ENCODE results near the gene VOPP1. TPM values are rescaled to one million over a fixed set of nuclear protein-coding genes. Genes with fewer than 3 reads are reported as not detected.
A peak's percentile ranks its signal among the peaks of the same experiment; 100 is the strongest.
"Not testable (repeated sequence)": the region's sequence is repeated elsewhere in the genome, so short reads cannot be mapped to it uniquely, and the experiment has no call there.

The VOPP1 gene, protein sequence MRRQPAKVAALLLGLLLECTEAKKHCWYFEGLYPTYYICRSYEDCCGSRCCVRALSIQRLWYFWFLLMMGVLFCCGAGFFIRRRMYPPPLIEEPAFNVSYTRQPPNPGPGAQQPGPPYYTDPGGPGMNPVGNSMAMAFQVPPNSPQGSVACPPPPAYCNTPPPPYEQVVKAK
- 100 to 1,000 TPM in 1 of 3 donors, 10 to 100 TPM in 2; 54.0 to 119 (median 57.9) TPM for polyA plus RNA-seq

GRCh38 chr7:55572378-55573233 lies at the start of gene VOPP1:
TSS of gene VOPP1 (minus strand) at chr7:55572502. CDS start at chr7:55572324, 178 bp downstream.
- H3K27me3 Mint-ChIP-seq (ENCODE audit: low read depth in 3 of 3): peaks cover 10 to 29% (median 16%) of the 10 kb centered on the region in 3 donors
- DNase-seq: peak; percentile 66 to 75 (median 73)
- H3K4me1 Mint-ChIP-seq: peaks cover 58 to 60% of the 10 kb centered on the region in 2 donors
- no peaks in the 10 kb centered on the region for H3K9me3 Mint-ChIP-seq
- H3K36me3 Mint-ChIP-seq: peaks cover 0 to 9% (median 0%) of the 10 kb centered on the region in 3 donors
- peak within 1 kb of the TSS; percentile 93 to 97 (median 96) for H3K27ac Mint-ChIP-seq
- H3K4me3 Mint-ChIP-seq: peak within 1 kb of the TSS; percentile 95 to 100 (median 97)

DNA sequence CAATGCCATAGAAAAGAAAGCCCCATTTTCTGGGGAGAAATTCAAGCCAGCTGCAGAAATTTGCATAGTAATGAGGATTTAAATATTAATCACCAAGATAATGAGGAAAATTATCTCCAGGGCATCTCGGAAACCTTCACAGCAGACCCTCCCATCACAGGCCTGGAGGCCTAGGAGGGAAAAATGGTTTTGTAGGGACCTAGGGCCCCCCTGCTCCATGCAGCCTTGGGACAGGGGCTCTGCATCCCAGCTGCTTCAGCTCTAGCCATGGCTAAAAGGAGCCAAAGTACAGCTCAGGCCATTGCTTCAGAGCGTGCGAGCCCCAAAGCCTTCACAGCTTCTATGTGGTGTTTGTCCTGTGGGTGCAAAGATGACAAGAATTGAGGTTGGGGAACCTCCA lies 46.6 kb upstream of the VOPP1 start:
- H3K27ac Mint-ChIP-seq: no peak overlapping the region
- DNase-seq: no peak
- no peak overlapping the region for H3K4me3 Mint-ChIP-seq
- H3K36me3 Mint-ChIP-seq: no peaks in the 10 kb centered on the region
- H3K27me3 Mint-ChIP-seq (ENCODE audit: low read depth in 3 of 3): peaks cover 0 to 8% (median 4%) of the 10 kb centered on the region in 3 donors
- H3K4me1 Mint-ChIP-seq: no peaks in the 10 kb centered on the region
- peaks cover 0 to 7% (median 0%) of the 10 kb centered on the region in 6 donors for H3K9me3 Mint-ChIP-seq

- not testable (repeated sequence) for H3K4me3 Mint-ChIP-seq; DNase-seq; H3K9me3 Mint-ChIP-seq; H3K36me3 Mint-ChIP-seq; H3K27ac Mint-ChIP-seq; H3K27me3 Mint-ChIP-seq (ENCODE audit: low read depth in 3 of 3); H3K4me1 Mint-ChIP-seq
Observed at GRCh38 chr7:55614365-55615064, 42.2 kb upstream of the VOPP1 start.

DNA sequence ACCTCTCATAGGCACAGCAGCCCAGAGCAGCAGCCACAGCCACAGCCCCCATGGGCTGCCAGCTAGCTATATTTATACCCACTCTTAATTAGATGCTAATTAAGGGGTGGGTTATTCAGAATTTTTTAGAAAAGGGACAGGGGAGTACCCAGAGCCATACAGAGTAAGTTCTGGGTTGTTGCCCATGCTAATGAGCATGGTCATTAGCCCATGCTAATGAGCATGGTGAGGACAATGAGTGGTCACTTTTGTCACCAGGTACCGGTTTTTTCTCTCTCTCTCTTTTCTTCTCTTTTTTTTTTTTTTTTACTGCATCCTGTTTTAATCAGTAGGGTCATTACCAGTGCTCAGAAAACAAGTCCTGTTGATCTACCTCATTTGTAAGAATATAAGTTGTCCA lies 37.4 kb upstream of the VOPP1 start:
- not testable (repeated sequence) for H3K9me3 Mint-ChIP-seq; H3K27ac Mint-ChIP-seq; H3K4me1 Mint-ChIP-seq; H3K36me3 Mint-ChIP-seq; DNase-seq; H3K4me3 Mint-ChIP-seq; H3K27me3 Mint-ChIP-seq (ENCODE audit: low read depth in 3 of 3)

DNA sequence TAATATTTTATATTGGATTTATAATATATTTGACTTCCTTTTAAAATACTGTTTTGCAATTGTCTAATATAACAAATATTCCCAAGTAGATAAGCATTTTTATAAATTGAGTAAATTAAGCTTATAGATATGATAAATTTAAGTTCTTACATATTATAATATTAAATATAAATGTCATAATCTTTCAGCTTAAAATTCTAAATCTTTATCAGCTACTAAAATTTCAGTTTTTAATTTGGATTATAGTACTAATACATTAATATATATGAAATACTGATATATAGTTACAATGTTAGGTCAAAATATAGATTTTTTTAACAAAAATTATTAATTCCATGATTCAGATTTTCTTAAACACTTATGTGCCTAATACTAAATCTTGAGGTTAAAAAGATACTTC lies 33.4 kb upstream of the VOPP1 start:
- not testable (repeated sequence) for H3K36me3 Mint-ChIP-seq; DNase-seq; H3K9me3 Mint-ChIP-seq; H3K27me3 Mint-ChIP-seq (ENCODE audit: low read depth in 3 of 3); H3K4me1 Mint-ChIP-seq; H3K4me3 Mint-ChIP-seq; H3K27ac Mint-ChIP-seq

GRCh38 chr7:55597944-55598499 lies 25.7 kb upstream of the VOPP1 start:
- H3K27ac Mint-ChIP-seq; H3K27me3 Mint-ChIP-seq (ENCODE audit: low read depth in 3 of 3); H3K4me3 Mint-ChIP-seq; H3K4me1 Mint-ChIP-seq; H3K9me3 Mint-ChIP-seq; H3K36me3 Mint-ChIP-seq: not testable (repeated sequence)
- DNase-seq: peak in 1 of 3 donors; percentile 26

DNA sequence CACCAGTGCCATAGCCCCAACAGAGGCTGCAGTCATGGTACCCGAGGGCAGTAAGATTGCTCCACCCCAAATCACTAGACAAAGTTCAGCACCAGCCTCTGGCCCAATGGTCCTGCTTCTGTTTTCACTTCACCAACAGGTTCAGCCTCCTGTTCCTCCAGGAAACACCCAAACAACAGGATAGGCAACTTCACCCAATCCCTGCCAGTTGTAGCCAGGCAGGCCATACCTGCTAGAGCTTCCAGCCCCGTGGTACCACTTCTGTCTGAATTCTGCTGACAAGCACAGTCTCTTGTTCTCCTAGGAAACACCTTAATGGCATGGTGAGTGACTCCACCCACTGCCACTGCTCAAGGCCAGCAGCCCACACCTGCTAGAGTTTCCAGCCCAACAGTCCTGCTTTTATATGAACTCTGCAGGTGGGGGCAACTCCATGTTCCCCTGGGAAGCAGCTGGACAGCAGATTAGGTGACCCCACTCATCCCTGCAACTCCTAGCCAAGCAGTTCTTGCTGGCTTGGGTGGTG lies 25.0 kb upstream of the VOPP1 start:
- not testable (repeated sequence) for H3K4me1 Mint-ChIP-seq; DNase-seq; H3K4me3 Mint-ChIP-seq; H3K27ac Mint-ChIP-seq; H3K36me3 Mint-ChIP-seq; H3K27me3 Mint-ChIP-seq (ENCODE audit: low read depth in 3 of 3); H3K9me3 Mint-ChIP-seq

DNA sequence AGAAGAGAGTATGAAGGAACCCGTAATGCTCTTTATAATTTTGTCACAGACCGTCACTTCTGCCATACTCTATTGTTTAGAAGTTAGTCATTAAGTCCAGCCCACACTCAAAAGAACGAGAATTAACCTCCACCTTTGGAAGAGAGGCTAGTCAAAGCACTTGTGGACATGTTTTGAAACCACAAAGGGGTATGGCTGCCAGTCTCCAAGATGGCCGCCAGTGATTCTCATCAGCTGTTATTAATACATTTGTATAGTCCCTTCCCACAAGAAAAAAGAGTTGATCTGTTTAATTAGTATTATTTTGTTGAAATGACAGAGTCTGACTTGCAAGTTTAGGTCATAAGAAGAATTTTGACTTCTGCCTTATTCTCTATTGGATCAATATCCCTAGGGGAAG lies 23.2 kb upstream of the VOPP1 start:
- H3K9me3 Mint-ChIP-seq: no peaks in the 10 kb centered on the region
- no peak overlapping the region for H3K27ac Mint-ChIP-seq
- no peaks in the 10 kb centered on the region for H3K4me1 Mint-ChIP-seq
- no peak for DNase-seq
- H3K4me3 Mint-ChIP-seq: no peak overlapping the region
- no peaks in the 10 kb centered on the region for H3K36me3 Mint-ChIP-seq
- peaks cover 5 to 7% (median 7%) of the 10 kb centered on the region in 3 donors for H3K27me3 Mint-ChIP-seq (ENCODE audit: low read depth in 3 of 3)

GRCh38 chr7:55594870-55595269 lies 22.6 kb upstream of the VOPP1 start:
- no peak for DNase-seq
- Mint-ChIP-seq H3K27ac (no peak overlapping the region), H3K36me3 (no peaks in the 10 kb centered on the region), H3K4me3 (no peak overlapping the region), H3K27me3 (ENCODE audit: low read depth in 3 of 3) (peaks cover 3 to 7% (median 6%) of the 10 kb centered on the region in 3 donors), H3K9me3 (no peaks in the 10 kb centered on the region), H3K4me1 (no peaks in the 10 kb centered on the region)

DNA sequence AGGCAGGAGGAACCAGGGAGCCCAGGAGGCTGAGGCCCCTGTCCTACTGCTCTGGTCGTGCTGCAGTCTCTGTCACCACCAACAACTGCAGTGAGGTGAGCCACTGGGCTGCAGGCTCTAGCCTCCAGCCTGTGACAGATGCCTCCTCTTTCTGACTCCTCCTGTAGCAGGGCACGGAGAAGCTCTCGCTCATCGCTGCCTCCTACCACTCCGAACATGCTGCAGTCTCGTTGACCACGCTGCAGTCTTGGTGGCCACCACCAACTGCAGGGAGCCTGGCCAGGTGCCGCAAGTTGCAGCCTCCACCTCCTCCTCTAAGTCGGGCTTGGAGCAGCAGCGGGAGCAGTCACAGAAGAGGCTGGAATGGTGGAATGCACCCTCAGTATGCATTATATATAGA lies 22.1 kb upstream of the VOPP1 start:
- no peak overlapping the region for H3K27ac Mint-ChIP-seq
- no peaks in the 10 kb centered on the region for H3K36me3 Mint-ChIP-seq
- no peaks in the 10 kb centered on the region for H3K9me3 Mint-ChIP-seq
- no peak for DNase-seq
- no peaks in the 10 kb centered on the region for H3K4me1 Mint-ChIP-seq
- H3K27me3 Mint-ChIP-seq (ENCODE audit: low read depth in 3 of 3): peaks cover 0 to 6% (median 5%) of the 10 kb centered on the region in 3 donors
- no peak overlapping the region for H3K4me3 Mint-ChIP-seq

- H3K27ac Mint-ChIP-seq: no peak overlapping the region
- H3K36me3 Mint-ChIP-seq: no peaks in the 10 kb centered on the region
- DNase-seq: peak; percentile 44 to 52 (median 47)
- no peaks in the 10 kb centered on the region for H3K4me1 Mint-ChIP-seq
- no peaks in the 10 kb centered on the region for H3K9me3 Mint-ChIP-seq
- H3K27me3 Mint-ChIP-seq (ENCODE audit: low read depth in 3 of 3): peaks cover 0 to 8% (median 4%) of the 10 kb centered on the region in 3 donors
- no peak overlapping the region for H3K4me3 Mint-ChIP-seq
Observed at GRCh38 chr7:55593515-55594318, 21.4 kb upstream of the VOPP1 start.

DNA sequence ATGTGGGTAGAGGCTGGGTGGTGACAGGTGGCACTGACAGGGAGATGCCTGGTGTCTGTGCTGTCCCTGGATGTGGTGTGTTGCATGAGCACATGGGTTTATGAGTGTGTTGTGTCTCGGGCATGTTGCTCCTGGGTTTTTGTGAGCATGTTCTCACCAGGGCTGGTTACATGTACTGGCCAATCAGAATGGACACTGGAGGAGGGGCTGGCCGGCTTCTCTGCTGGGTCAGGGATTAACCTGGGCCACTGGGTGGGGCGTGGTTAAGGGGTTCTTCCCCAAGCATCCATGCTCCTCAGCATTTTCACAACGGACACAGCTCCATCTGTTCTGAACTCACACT lies 20.8 kb upstream of the VOPP1 start:
- Mint-ChIP-seq H3K27ac (no peak overlapping the region), H3K4me1 (no peaks in the 10 kb centered on the region), H3K27me3 (ENCODE audit: low read depth in 3 of 3) (peaks cover 0 to 8% (median 4%) of the 10 kb centered on the region in 3 donors), H3K4me3 (no peak overlapping the region), H3K36me3 (no peaks in the 10 kb centered on the region), H3K9me3 (no peaks in the 10 kb centered on the region)
- DNase-seq: no peak

DNA sequence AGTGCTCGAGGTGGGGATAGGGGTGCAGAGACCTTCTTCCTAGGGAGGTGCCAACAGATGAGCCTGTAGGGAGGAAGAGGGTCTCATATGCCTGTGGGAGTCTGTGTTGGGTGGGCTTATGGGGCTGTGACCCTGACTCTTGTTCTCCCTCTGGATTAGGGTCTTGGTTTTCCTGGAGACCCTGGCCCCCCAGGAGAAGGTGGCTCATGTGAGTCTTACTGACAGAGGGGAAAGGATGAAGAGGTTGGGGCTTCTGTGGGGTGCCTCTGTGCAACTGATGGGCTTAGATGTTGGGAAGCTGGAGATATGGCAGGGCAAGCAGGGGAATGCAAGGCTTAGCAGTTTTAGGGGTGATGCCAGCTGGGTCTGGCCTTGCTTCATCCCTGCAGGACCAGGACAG lies 20.2 kb upstream of the VOPP1 start:
- H3K27me3 Mint-ChIP-seq (ENCODE audit: low read depth in 3 of 3): peaks cover 0 to 7% (median 4%) of the 10 kb centered on the region in 3 donors
- no peak overlapping the region for H3K4me3 Mint-ChIP-seq
- H3K9me3 Mint-ChIP-seq: no peaks in the 10 kb centered on the region
- no peaks in the 10 kb centered on the region for H3K4me1 Mint-ChIP-seq
- H3K36me3 Mint-ChIP-seq: no peaks in the 10 kb centered on the region
- no peak for DNase-seq
- H3K27ac Mint-ChIP-seq: no peak overlapping the region
